ENCODE measurements around the gene CD47.

GRCh38 chr3:108134555-108134880 lies 43.7 kb upstream of the CD47 start:
- TF ChIP-seq, protein P1, sequence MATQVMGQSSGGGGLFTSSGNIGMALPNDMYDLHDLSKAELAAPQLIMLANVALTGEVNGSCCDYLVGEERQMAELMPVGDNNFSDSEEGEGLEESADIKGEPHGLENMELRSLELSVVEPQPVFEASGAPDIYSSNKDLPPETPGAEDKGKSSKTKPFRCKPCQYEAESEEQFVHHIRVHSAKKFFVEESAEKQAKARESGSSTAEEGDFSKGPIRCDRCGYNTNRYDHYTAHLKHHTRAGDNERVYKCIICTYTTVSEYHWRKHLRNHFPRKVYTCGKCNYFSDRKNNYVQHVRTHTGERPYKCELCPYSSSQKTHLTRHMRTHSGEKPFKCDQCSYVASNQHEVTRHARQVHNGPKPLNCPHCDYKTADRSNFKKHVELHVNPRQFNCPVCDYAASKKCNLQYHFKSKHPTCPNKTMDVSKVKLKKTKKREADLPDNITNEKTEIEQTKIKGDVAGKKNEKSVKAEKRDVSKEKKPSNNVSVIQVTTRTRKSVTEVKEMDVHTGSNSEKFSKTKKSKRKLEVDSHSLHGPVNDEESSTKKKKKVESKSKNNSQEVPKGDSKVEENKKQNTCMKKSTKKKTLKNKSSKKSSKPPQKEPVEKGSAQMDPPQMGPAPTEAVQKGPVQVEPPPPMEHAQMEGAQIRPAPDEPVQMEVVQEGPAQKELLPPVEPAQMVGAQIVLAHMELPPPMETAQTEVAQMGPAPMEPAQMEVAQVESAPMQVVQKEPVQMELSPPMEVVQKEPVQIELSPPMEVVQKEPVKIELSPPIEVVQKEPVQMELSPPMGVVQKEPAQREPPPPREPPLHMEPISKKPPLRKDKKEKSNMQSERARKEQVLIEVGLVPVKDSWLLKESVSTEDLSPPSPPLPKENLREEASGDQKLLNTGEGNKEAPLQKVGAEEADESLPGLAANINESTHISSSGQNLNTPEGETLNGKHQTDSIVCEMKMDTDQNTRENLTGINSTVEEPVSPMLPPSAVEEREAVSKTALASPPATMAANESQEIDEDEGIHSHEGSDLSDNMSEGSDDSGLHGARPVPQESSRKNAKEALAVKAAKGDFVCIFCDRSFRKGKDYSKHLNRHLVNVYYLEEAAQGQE (IDR thresholded peaks at IDR 0.05; ENCODE audit: low read depth, low read length), result no peak
- TF ChIP-seq GABPA (IDR thresholded peaks at IDR 0.05; ENCODE audit: low read depth), result no peak
